ENCODE data around the gene AVP.
A peak's percentile ranks its signal among the peaks of the same experiment; 100 is the strongest.

Gene AVP

DNA sequence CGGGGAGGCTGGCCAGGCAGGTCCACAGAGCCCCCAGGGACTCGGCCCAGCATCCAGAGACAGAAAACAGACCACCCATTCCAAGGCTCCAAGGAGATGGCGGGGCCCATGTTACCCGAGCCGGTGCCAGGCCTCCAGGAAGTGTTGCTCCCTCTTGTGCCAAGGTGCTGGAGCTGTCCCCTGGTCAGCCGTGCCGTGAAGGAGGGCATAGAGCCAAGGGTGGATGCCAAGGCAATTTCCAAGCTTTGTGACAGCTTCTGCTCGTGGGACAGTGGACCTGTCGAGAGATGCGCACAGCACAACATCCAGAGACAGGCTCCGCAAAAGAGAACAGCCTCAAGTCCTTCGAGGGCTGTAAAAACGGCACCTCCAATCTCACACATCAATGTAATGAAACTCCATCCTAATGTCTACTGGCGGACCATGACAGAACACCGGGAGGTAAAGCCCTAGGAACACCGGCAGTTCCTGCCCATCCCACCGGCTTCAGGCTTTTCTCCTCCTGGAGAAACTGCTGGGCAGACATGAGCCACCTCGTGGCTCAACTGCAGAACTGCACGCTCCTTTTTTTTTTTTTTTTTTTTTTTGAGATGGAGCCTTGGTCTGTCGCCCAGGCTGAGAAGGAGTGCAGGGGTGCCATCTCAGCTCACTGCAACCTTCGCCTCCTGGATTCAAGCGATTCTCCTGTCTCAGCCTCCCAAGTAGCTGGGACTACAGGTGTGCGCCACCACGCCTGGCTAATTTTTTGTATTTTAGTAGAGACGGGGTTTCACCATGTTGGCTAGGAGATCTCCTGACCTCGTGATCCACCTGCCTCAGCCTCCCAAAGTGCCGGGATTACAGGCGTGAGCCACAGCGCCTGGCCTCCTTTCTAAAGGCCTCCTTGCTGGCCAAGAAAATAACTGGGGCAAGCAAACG, 30.9 kb upstream of the AVP start:
- Histone ChIP-seq H3K4me3 (no peak overlapping the region), H3K27ac (no peak overlapping the region)
- TF ChIP-seq, protein P1, sequence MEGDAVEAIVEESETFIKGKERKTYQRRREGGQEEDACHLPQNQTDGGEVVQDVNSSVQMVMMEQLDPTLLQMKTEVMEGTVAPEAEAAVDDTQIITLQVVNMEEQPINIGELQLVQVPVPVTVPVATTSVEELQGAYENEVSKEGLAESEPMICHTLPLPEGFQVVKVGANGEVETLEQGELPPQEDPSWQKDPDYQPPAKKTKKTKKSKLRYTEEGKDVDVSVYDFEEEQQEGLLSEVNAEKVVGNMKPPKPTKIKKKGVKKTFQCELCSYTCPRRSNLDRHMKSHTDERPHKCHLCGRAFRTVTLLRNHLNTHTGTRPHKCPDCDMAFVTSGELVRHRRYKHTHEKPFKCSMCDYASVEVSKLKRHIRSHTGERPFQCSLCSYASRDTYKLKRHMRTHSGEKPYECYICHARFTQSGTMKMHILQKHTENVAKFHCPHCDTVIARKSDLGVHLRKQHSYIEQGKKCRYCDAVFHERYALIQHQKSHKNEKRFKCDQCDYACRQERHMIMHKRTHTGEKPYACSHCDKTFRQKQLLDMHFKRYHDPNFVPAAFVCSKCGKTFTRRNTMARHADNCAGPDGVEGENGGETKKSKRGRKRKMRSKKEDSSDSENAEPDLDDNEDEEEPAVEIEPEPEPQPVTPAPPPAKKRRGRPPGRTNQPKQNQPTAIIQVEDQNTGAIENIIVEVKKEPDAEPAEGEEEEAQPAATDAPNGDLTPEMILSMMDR (IDR thresholded peaks at IDR 0.05) = peak; percentile 52
- DNase-seq (ENCODE audit: low spot score) = no peak

DNA sequence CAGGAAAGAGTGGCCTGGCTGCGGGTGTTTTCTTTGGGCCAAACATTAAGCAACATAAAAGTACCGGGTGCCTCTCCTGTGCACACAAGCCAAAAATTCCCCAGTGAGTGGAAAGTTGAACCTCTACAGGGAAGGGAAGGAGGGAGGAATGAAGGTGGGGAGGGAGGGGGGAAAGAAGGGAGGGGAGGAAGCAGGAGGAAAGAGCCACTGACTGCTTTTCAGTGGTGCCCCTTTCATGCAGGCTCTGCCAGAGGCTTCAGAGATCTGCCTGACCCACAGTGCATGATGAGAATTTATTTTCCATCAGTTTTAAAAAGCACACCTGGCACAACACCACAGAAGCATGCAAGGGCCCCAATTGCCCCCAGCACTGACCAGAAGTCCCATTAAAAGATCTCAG, 27.5 kb upstream of the AVP start:
- Histone ChIP-seq H3K4me3 (no peak overlapping the region), H3K27ac (no peak overlapping the region)
- TF ChIP-seq, protein P1 (IDR thresholded peaks at IDR 0.05) = no peak
- DNase-seq (ENCODE audit: low spot score) = no peak

DNA sequence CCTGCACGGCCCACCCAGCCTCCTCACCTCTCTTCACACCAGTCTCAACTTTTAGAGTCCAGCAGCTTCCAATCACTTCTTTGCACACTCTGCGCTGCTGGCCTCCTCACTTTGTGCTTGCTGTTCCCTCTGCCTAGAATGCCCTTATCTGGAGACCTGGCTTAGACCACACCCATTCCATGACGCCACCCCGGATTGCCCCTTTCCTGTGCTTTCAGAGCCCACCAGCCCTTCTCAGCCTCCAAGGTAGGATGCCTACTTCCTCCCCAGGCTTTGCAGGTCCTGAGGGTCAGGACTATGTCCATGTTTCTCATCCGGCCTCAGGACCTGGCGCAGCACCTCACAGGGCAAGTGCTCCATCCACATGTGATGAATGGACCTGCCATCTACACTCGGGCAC, 27.0 kb upstream of the AVP start:
- TF ChIP-seq, protein P1 (IDR thresholded peaks at IDR 0.05) = no peak
- H3K4me3 ChIP-seq = no peak overlapping the region
- no peak for DNase-seq (ENCODE audit: low spot score)
- no peak overlapping the region for H3K27ac ChIP-seq

DNA sequence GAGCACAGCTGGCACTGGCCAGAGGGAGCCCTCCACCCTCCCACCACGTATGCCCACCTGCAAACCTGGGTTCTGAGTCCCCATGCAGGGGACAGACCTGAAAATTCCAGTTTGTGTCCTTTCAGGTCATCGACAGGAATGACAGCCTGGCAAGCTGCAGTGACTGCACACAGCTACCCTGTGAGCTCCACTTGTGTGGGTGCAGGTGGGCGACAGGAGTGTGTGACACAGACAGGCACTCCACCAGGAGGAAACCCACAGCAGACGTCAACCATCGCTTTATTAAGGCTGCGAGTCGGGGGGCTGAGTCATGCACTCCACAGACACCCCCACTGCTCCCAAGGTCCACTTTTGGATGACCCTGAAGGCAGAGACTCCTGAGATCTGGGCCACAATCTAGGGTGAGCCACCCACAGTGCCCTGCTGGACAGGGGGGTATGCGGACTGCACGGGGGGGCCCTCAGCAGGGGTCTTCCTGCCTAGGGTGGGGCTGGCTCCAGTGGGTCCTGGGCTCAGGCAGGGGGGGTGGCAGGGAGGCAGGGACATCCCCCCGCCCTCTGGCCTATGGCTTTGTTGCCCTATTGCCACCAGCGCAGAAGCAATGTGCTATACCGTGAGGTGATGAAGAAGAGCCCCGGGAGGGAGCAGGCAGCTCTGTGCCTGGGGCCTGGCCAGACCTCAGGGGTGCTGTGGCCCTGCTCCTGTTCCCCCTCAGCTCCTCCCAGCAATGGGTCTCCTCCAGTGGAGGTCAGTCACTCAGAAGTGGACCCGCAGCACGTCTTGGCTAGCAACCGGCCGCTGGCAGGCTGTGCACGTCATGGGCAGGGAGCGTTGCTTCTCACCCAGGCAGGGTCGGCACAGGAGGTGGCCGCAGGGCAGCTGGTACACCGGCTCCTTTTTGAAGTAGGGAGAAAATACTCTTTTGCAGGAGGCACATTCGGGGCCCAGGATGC, 25.1 kb upstream of the AVP start:
- TF ChIP-seq, protein P1 (IDR thresholded peaks at IDR 0.05) = no peak
- no peak overlapping the region for H3K27ac ChIP-seq
- H3K4me3 ChIP-seq = no peak overlapping the region

DNA sequence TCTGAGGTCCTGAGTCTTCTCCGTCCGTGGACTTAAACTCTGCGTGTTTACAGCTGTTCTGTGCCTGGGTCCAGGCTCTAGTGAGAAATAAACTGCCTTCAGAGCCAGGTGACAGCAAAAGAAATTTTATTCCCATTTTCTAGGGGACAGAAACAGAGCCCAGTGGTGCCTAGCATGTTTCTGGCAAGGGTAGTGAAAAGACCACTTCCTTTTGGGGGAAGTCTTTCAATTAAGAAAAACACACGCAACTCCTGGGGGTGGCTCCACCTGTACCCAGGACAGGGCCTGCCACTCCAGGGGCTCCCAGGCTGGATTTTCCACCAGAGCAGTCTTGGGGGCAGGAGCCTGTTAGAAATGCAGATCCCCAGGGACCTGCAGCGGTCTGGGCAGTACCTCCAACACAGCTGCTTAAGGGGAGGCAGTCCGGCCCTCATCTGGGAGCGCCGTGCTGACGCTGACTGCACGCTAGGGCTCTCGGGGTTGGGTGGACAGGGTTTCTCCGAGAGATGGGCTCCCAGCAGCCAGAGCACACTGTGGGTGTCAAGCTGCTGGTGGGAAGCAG, 23.0 kb upstream of the AVP start:
- Histone ChIP-seq H3K27ac (no peak overlapping the region), H3K4me3 (no peak overlapping the region)
- DNase-seq (ENCODE audit: low spot score) = no peak
- TF ChIP-seq, protein P1 (IDR thresholded peaks at IDR 0.05) = no peak

More for the DNA sequence above, 25.1 kb upstream of the AVP start:
- DNase-seq (ENCODE audit: low spot score) = no peak

DNA sequence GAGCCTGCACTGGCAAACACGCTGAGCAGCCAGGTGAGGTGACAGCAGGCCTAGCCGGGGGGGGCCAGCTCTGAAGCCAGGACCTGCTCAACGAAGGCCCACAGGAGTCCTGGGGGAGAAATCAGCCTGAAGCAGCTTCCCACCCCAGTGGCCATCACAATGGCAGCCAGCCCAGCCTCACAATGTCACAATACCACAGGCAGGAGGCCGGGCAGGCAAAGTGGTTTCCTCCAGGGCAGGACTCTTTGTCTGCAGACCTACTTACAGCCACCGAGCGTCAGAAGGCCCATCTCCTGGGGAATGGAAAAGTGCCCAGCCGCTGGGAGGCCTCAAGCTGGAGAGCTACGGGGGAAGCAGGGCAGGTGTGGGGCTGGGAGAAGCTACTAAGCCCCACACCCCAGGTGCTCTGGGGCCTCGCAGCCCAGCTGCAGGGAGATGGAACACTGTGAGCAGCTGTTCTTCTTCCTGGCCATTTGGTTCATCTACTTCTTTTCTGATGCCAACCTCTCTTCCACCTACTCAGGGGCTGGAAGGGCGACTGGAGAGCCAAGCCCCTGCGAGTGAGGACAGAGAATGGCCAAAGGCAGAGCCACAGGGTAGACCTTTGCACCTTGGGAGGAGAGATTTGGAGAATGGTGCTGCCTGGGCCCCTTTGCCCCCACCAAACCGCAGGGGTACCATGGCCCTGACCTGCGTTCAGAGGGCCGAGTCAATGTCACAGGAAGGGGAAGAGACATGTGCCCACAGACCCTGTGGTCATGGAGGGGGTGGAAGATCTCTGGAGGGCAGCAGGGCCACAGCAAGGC, 22.3 kb upstream of the AVP start:
- Histone ChIP-seq H3K4me3 (no peak overlapping the region), H3K27ac (no peak overlapping the region)
- TF ChIP-seq, protein P1 (IDR thresholded peaks at IDR 0.05) = no peak
- no peak for DNase-seq (ENCODE audit: low spot score)

Measured in coronary artery (tissue), 2 donors.